Hematopoietic multipotent progenitor cell treated with erythropoietin and hydrocortisone succinate and interleukin-3 and kit ligand, for 4 days (in vitro differentiated cells): ENCODE measurements around the gene COL23A1.

Source experiments
- DNase-seq: peaks from one replicate; pipeline ENCODE4 v3.0.0-alpha.2; 2015

Gene COL23A1

DNA sequence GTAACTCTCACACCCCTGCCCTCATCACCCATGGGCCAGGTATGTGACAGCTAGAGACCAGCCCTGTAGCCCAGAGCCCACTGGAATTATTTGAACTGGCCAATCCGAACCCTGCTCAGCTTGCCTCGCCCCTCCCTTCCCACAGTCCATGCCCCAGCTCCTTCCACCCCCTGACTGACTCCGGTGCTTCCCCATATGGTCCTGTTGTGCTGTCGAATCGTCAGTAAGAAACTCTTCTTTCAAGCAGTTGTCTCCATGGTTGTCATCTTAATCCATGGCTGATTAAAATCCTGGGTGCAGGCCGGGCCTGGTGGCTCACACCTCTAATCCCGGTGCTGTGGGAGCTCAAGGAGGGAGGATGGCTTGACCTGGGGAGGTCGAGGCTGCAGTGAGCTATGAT, 118.5 kb downstream of the COL23A1 start:
- DNase-seq, result no peak

DNA sequence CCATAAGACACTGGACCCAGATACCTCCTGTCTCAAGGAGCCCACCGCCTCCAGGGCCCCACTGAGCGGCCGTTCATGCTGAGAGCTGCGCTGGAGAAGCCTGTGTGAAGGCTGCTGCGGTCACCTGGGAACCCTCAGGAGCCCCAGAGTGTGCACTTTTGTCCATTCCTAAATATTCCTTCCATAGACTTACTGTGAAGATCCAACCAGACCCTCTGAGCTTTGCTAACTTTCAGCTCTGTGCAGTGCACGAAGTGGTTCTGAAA, 119.5 kb downstream of the COL23A1 start:
- DNase-seq, result no peak

DNA sequence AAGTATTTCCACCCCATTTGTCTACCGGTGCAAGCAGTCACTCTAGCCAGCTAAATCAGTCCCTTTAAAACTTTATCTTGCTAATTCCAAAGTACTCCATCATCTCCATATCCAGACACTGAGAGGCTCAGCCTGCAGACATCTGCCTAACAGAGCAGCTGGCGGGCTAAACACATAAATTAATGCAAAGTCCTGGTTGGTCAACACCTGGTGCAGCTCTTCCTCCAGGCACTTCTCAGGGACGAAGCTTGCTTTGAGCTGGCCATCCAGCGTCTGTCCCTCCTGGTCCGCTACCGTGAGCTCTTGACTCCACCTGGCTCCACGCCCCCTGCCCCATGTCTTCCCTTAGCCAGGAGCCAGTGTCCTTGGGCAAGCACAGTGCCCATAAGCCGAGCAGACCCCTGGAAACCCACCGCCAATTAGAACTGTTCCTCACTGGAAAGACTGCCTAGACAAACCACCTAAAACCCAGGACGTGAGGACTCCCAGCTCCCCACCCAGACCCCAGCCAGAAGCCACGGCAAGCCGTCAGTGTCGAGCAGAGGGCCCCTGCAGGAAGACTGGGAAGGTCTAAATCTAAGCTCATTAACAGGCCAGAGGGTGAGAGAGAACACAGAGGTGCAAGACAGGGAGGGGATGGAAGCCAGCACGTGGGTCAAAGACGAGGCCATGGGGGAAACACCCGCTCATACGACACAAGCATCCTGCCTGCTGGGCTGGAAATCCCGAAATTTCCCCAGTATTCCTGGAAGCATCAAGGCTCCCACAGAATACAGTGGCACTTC, 120.0 kb downstream of the COL23A1 start:
- DNase-seq, result no peak

DNA sequence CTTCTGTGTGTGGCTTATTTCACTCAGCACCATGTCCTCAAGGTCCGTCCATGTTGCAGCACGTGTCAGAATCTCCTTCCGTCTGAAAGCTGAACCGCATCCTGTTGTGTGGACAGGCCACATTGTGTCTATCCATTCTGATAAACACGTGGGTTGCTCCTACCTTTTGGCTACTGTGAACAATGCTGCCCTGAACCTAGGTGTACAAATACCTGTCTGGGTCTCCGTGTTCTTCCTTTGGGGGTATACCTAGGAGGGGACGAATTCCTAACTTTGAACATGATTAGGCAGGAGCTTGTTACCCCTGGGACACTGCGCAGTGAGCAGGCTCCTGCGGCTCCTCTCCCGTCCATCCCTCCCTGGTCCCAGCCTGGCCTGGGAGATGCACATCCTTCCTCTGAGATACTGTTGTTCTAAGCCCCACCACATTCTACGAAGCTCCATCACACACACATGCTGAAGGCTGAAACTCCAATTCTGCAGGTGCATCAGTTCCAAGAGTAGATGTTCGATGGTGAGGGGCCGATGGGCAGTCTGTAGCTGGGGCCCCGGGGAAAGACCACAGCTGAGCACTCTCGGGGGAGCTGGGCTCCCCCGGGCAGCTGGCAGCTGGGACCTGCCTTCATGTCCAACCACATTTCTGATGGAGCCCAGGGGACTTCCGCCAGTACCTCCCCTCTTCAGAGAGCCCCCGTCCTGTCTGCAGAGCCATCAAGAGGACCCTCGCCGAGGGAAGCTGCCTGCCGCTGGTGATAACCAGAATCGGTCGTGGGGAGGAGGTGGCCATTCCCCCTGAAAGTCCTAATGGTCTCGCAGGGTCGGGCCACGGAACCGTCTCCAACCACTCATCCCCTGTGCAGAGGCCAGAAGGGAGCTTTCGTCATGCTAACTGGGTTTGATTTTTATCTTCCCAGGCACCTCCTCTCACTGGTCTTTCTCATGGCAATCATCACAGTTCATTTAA, 120.9 kb downstream of the COL23A1 start:
- DNase-seq, result no peak

DNA sequence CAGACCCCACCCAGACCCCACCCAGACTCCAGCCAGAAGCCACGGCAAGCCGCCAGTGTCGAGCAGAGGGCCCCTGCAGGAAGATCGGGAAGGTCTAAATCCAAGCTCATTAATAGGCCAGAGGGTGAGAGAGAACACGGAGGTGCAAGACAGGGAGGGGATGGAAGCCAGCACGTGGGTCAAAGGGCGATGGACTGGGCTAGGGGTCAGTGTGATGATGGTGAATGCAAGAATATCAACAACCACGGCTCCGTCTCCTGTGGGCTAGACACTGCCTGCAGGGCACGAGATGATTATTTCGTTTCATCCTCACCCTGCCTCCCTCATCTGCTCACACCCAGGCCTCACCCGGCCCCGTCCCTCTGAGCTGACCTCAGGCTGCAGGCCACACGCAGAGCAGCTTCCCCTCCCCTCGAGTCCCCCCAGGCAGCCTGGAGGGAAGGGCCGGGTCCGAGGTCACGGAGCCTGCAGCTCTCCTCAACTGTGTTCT, 122.0 kb downstream of the COL23A1 start:
- DNase-seq, result no peak

DNA sequence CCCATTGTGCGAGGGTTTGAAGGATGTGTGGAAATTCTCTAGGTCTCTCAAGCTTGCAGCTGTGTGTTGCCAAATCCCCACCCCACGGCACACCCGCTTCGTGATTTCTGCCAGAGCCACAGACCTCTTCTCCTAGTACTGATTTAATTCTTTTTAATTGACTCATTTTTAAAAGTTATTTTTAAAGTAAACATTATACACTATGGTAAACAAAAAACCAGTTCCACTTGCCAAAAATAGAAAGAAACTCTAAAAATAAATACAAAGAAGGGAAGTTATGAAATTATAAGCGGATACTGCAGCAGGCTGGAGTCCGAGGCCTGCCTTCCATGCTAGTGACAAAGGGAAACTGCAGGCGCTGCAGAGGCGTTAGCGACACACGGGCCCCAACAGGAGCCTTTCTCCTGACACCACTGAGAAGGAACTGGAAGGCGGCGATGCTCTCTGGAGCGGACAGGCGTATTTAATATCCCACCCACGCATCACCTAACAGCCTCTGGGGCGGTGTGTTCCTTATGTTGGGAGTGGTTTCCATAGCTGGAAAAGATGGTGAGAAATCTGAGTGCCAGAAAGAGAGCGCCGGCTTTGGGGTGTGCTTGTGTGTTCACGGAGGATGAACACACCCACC, 122.5 kb downstream of the COL23A1 start:
- DNase-seq, result peak; percentile 69

DNA sequence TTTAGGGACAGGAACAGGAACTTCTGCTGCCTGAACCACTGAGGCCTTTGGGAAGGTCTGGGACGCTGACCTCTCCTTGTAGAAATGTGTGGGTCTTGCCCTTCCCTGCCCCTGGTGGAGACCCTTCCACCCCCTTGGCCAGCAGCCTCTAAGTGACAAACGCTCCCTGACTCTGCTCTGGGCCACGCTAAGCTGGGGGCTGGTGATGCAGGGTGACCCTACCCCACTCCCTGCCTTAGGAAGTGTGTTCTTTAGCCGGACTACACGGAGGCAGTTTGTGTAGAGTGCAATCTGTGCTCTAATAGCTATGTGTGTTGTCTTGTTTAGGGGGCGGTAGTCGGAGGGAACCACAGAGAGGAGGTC, 123.0 kb downstream of the COL23A1 start:
- no peak for DNase-seq

DNA sequence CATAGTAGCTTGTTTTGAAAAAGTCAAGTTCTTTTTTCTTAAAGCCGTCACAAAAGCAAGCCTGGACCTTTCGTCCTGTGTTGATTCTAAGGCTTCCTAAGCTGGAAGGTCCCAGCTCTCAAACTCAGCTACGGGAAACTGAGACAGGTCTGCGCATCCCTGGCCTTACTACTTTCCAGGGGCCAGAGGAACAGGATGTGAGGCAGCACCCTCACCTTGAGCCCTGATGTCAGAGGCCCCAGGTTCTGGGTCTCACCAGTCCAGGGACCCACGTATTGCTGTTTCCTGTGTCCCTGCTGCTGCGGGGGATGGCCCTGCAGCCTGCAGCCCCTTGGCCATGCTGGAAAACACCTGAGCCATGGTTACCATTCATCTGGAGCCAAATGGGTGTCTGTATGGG, 123.9 kb downstream of the COL23A1 start:
- no peak for DNase-seq

DNA sequence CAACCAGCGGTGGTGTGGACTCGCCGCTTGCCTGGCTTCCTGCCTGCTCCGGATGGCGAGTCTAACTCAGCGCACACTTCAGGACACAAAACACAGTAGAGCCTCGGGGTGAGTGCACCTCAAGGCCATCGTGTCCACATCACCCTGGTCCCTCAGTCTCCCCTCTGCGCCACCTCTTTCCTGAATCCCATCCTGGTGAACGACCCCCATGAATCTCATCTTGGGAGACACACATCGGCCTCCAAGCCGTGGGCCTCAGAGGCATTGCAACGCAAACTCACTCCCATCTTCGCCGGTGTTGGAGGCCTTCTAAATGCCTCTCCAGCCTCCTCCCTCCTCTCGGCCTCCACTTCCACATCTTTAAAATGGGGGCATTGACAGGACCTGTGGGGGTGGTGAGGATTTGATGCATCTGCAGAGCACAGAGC, 124.3 kb downstream of the COL23A1 start:
- DNase-seq, result no peak

DNA sequence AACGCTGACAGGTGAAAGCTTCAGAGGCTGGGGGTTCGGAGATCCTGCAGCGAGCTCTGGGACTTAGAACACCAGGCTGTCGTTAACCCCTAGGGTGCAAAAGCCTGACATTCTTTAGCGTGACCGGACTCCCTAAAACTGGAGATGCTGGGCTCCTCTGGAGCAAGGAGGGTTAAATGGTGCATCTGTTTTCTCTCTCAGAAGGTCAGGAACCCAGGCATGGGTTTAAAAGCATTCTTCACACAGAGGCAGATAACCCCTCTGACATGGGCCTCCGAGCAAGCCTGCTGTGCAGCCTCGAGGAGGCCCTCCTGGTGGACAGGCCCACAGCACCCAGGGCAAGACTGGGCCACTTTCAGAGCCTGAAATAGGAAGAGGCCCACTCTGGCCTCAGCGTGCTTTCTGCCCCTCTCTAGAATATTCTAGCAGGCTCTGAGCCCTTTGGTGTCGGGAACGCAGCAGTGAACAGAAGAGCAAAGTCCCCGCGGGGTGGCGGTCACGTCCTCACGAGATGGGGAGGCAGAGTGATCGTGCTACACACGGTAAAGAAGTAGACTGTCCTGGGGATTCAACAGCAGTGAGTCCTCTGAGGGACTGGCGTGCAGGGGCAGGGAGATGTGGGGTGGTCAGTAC, 124.8 kb downstream of the COL23A1 start:
- no peak for DNase-seq

DNA sequence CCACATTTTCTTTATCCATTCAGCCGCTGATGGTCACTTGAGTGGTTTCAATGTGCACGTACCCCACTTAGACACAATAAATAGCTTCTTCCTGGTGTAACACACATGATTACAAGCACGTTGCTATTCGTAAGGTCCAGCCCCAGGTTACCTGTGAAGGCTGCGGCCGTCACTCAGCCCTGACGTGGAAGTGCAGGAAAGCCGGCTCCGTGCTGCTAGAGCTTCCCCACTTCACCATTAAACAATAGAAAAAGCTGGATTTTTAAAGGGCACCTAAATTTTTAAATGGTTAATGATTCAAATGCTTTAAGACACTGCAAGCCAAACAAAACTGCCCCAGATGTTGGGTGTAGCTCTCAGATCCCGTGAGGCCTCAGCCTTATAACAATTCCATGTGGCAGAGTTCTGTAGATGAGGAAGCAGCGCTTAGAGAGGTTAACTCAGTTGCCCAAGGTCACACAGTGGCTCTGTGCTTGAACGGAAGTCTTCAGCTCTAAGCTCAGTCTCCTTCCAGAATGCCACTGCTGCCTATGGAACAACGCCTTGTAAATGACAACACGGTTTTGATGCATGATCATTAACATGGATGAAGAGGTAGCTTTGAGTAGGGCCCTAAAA, 125.7 kb downstream of the COL23A1 start:
- no peak for DNase-seq

DNA sequence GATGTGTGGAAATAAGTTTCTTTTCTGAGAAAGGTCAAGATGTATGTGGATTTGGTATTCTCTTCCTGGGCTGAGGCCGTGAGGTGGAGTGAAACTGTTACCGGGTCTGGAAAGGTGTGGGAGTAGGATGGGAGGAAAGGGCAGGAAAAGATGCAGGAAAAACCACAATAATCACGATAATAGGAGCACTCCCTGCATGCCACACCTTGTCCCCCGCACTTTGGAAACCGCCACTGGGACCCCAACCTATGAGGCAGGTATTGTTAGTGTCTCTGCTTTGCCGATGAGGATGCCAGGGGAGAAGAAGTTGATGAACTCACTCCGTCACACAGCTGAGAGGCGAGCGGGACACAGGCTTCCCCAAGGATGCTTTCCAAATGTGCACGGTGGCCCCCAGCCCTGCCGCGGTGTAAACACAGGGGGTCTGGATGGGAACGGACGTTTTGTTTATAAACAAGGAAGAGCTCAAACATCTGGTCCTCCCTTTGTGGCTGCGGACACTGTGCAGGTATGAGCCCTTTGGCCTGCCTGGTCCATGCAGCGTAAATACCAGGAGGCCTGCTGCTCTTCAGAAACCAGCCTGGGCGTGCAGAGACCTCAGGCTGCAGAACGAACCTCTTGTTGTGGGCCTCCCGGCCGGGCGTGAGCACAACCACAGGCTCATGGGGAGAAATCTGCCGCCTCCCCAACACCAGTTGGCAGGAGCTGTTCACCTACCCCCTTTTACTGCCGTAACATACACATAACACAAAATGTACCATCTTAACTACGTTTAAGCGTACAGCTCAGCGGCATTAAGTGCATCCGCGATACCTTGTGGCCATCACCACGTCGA, 126.7 kb downstream of the COL23A1 start:
- no peak for DNase-seq

DNA sequence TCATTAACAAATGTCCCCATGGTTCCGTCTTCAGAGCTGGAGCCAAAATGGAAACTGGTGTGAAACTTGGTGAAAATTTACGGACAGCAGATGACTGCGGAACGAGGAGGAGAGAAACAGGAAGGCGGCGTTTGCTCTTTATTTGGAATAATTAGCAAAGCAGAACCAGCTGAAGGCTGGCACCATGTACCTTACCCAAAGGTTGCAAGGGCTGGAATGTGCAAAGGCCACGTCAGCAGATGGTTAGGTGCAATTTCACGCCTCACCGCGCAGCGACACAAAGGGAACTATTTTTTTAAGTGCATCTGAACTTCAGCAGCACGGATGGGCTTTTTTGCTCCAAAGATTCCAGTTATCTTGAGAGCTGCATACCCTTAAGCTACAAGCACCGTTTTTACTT, 127.4 kb downstream of the COL23A1 start:
- DNase-seq, result no peak

DNA sequence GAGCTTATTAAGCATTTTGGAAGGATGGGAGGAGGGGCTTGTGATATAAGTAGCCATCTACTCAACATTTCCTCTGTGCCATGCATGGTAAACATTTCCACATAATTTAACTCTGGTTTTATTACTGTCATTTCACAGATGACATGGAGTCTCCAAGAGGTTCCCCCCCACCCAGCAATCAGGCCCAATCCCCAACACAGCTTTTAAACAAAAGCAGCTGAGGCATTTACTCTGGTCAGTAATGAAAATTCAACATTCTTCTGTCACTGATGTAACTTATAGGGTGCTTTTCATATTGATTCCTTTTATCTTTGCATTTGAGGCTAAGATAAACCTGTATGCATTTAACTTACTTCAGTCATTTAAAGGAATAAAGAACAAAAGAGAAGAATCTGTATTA, 128.1 kb downstream of the COL23A1 start:
- DNase-seq, result no peak

DNA sequence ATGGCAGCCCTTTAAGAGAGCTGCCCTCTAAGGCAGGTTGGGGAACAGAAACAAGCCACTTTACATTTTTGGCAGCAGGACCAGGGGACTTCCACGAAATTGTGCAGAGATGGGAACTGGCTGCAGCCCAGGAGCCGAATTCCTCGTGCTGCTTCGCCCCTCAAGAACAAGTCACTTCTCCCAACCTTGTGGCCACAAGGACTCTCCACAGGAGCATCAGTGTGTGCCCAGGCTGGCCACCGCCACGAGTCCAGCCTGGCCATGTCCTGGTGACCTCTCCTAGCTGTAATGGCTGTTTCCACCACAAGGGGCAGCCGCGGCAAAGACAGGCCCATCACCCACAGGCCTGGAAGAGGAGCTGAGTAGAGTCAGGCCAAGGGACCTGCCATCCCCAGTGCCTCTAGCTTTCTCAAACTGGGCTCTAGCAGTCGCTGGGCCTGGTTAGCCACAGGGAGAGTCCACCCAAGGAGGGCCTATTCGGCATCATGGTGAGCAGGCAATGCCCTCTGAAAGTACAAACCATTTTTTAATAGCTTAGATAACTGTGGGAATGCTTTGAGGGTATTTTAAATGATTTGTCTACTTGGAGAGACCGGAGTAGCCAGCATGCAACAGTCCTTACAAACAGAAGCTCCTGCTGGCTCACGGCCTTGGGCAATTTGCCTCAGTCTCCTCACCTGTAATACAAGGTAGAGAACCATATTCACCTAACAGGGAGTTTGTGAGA, 129.0 kb downstream of the COL23A1 start:
- peak; percentile 80 for DNase-seq

DNA sequence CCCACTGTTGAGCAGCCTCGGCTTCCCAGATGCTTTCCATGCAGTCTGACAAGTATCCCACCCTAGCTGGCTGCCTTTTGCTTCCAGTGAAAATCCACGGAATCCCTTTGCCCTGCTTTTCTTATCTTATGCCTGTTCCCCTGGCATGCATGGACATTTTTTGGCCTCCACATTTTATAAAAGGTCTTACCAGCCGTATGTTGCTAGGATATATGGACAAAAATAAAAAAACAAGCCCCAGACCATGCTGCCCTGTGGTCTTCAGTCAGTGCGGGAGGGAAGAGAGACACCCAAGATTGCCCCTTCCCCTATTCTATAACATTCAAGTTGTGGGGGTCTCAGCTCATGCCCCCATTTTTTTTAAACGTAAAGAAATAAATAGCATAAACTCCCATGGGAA, 129.6 kb downstream of the COL23A1 start:
- DNase-seq, result no peak

DNA sequence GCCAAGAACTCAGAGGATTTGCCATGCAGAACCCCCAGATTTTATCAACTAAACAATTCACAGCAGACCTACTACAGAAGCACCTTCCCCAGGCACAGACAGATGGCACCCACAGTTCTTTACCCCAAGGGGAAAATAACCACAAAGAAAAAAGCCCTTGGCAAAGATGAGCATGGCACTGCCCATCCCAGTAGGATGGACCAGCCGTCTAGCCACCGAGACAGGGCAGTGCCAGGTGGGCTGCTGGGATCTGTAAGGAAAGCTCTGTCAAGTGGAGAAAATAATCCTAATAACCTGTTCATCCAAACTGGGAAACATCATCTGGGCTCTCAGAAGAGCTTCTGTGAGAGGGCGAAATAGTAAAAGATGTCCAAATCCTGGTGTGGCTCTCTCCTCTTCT, 130.0 kb downstream of the COL23A1 start:
- no peak for DNase-seq

DNA sequence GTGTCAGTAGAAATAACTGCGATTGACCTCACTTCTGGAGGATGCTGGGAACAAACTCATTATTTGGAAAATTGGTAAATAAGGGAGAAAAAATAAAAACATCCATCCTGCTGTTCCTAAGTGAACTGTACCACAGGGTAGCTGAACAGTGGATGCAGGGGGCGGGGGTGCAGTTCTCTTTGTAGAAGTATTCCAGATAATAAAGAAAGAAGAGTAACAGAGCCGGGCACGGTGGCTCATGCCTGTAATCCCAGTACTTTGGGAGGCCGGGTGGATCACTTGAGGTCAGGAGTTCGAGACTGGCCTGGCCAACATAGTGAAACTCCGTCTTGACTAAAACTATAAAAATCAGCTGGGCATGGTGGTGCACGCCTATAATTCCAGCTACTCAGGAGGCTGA, 132.1 kb downstream of the COL23A1 start:
- DNase-seq, result no peak

DNA sequence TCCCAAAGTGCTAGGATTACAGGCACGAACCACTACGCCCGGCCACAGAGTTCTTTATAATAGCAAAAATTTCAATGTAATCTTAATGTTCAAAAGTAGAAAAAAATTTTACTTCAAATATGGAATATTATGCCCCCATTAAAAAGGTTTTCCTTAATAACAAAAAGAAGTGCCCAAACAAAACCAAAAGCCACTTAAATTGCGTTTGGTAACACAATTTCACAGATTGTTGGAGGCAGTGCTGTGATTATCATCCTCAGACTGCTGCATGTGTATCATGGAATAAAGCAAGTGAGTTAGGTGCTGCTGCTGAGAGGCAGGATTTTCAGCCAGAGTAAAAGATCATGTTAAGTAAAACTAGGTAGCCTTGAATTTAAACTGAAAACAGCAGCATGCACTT, 132.7 kb downstream of the COL23A1 start:
- DNase-seq, result no peak

DNA sequence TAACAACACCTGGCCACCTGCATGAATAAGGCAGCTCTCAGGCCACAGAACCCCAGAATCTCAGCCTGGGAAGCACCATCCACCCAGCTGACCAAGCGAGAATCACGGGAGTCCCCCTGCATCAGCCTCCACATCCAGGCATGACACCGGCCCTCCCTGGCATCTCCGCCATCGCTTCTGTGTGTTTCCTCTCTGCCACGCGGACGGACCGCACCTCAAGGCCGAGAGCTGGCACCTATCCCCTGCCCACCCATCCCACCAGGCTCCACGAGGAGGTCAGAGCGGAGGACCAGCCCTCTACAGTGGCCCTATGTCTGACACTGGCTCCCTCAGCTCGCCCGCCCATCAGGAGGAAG, 134.7 kb downstream of the COL23A1 start:
- DNase-seq, result no peak

DNA sequence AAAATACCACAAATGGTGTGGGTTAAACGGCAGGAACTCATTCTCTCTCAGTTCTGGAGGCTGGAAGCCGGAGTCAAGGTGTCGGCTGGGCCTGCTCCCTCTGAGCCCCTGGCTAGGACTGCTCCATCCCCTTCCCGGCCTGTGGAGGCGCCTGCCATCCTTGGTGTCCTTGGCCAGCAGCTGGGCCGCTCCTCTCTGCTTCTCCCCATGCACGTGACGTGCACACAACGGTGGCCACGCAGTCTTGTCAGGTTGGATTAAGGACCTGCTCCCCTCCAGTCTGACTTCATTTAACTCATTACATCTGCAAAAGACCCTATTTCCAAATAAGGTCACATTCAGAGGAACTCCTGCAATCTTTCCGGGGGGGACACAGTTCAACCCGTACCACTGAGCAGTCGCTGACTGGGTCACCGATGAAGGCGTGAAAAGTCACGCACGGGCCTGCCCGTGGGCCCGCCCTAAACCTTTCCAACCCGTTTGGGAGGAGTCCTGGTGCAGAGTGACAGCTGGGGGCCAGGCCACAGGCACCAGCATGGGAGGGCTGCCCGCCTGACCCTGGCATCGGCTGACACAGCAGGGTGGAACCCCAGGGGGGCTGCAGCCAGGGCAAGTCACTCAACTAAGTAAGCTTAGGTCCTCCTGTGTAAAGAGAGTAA, 135.2 kb downstream of the COL23A1 start:
- no peak for DNase-seq
